Hepatocyte (in vitro differentiated cells): ENCODE results near the gene WNK4. TPM values are rescaled to one million over a fixed set of nuclear protein-coding genes. Genes with fewer than 3 reads are reported as not detected.

Experiments used
- DNase-seq: peaks from one replicate; pipeline ENCODE4 v3.0.0-alpha.2; 2016; ENCODE audit warnings: low spot score
- H2AFZ ChIP-seq: fragments of 200-600 bp; sonication (generic); 2 replicates; pipeline ENCODE4 v1.6.0; 2016; ENCODE audit warnings: antibody characterized with exemption, mild to moderate bottlenecking
- H3K27ac ChIP-seq: fragments of 200-600 bp; sonication (generic); 2 replicates; pipeline ENCODE4 v1.5.1; 2016; ENCODE audit warnings: mild to moderate bottlenecking
- H3K27me3 ChIP-seq: fragments of 200-600 bp; sonication (generic); 2 replicates; pipeline ENCODE4 v1.6.1; 2016
- H3K36me3 ChIP-seq: fragments of 200-600 bp; sonication (generic); replicated peaks from 2 replicates; pipeline ENCODE4 v1.5.1; 2016; ENCODE audit warnings: low read depth; ENCODE audit not compliant: insufficient read depth
- H3K4me1 ChIP-seq: fragments of 200-600 bp; sonication (generic); 2 replicates; pipeline ENCODE4 v1.5.1; 2016; ENCODE audit warnings: mild to moderate bottlenecking, moderate library complexity; ENCODE audit not compliant: insufficient read depth
- H3K4me2 ChIP-seq: fragments of 200-600 bp; sonication (generic); 2 replicates; pipeline ENCODE4 v1.6.0; 2016
- H3K4me3 ChIP-seq: fragments of 200-600 bp; sonication (generic); 2 replicates; pipeline ENCODE4 v1.5.1; 2016; ENCODE audit warnings: mild to moderate bottlenecking
- H3K79me2 ChIP-seq: fragments of 200-600 bp; sonication (generic); 2 replicates; pipeline ENCODE4 v1.6.0; 2017; ENCODE audit warnings: mild to moderate bottlenecking
- H3K9me2 ChIP-seq: fragments of 200-600 bp; sonication (generic); replicated peaks from 2 replicates; pipeline ENCODE4 v1.6.0; 2017; ENCODE audit warnings: mild to moderate bottlenecking; ENCODE audit not compliant: insufficient read depth
- H3K9me3 ChIP-seq: fragments of 200-600 bp; sonication (generic); 2 replicates; pipeline ENCODE4 v1.5.1; 2016; ENCODE audit warnings: low read depth, mild to moderate bottlenecking
- H4K20me1 ChIP-seq: fragments of 200-600 bp; sonication (generic); 2 replicates; pipeline ENCODE4 v1.6.0; 2016; ENCODE audit warnings: mild to moderate bottlenecking; ENCODE audit not compliant: insufficient read depth, poor library complexity, severe bottlenecking
- EZH2 ChIP-seq: fragments of 200-600 bp; sonication (generic); IDR thresholded peaks from 2 replicates; pipeline ENCODE4 v1.6.1; 2016; ENCODE audit warnings: antibody characterized with exemption, mild to moderate bottlenecking, borderline replicate concordance
- EZH2phosphoT487 ChIP-seq: fragments of 200-600 bp; sonication (generic); IDR thresholded peaks from one replicate; pipeline ENCODE4 v1.6.1; 2018; ENCODE audit warnings: antibody characterized with exemption, mild to moderate bottlenecking, low read depth, moderate library complexity; ENCODE audit not compliant: unreplicated experiment, severe bottlenecking
- WGBS: methylation state at CpG from one replicate; pipeline ENCODE4 v1.1.6; 2016; ENCODE audit warnings: low lambda C conversion rate; ENCODE audit errors: missing lambda C conversion rate; 5-methylcytosine and 5-hydroxymethylcytosine counted together
- polyA plus RNA-seq: library from polyadenylated mRNA; unstranded; fragments of >200 nt; fragmentation: Nextera tagmentation; extraction: Ambion mirVana; gene quantifications from 2 replicates; pipeline ENCODE4 v1.2.1, GENCODE V29; 2016
- total RNA-seq: library from RNA; depleted of rRNA; stranded (reverse); fragments of >200 nt; gene quantifications from 2 replicates; pipeline ENCODE4 v1.2.3, GENCODE V29; 2014
- TF ChIP-seq, protein P1 (sequence below): fragments of 200-600 bp; sonication (generic); IDR thresholded peaks from 2 replicates; pipeline ENCODE4 v1.5.1; 2016; ENCODE audit warnings: antibody characterized with exemption, mild to moderate bottlenecking; ENCODE audit not compliant: poor library complexity

WNK4 gene
- total and polyA plus RNA-seq, 2 experiments from 2014 or later, result 1.5 to 1.7 TPM

DNA sequence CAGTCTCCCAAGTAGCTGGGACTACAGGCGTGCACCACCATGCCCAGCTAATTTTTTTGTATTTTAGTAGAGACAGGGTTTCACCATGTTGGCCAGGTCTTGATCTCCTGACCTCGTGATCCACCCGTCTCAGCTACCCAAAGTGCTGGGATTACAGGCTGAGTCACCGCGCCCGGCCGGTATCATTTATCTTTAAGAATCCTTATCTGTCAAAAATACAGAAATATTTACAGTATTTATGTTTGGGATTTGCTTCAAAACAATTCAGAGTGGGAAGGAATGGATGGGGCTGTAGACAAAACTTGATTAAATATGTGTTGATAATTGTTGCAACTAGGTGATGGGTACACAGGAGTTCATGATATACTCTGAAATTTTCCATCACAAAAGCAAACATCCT, 40.8 kb downstream of the WNK4 start:
- Histone ChIP-seq H2AFZ (no peak overlapping the region), H3K4me1 (peaks cover 8% of the 10 kb centered on the region), H3K79me2 (peaks cover 38% of the 10 kb centered on the region), H3K36me3 (no peaks in the 10 kb centered on the region), H3K27ac (no peak overlapping the region), H4K20me1 (no peaks in the 10 kb centered on the region), H3K4me3 (no peak overlapping the region), H3K9me3 (no peaks in the 10 kb centered on the region), H3K9me2 (no peaks in the 10 kb centered on the region), H3K27me3 (no peaks in the 10 kb centered on the region), H3K4me2 (no peak overlapping the region)
- DNase-seq, result no peak
- TF ChIP-seq, protein P1, sequence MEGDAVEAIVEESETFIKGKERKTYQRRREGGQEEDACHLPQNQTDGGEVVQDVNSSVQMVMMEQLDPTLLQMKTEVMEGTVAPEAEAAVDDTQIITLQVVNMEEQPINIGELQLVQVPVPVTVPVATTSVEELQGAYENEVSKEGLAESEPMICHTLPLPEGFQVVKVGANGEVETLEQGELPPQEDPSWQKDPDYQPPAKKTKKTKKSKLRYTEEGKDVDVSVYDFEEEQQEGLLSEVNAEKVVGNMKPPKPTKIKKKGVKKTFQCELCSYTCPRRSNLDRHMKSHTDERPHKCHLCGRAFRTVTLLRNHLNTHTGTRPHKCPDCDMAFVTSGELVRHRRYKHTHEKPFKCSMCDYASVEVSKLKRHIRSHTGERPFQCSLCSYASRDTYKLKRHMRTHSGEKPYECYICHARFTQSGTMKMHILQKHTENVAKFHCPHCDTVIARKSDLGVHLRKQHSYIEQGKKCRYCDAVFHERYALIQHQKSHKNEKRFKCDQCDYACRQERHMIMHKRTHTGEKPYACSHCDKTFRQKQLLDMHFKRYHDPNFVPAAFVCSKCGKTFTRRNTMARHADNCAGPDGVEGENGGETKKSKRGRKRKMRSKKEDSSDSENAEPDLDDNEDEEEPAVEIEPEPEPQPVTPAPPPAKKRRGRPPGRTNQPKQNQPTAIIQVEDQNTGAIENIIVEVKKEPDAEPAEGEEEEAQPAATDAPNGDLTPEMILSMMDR, result no peak
- no peak for TF ChIP-seq EZH2phosphoT487
- no peak for TF ChIP-seq EZH2
- WGBS, result 81% methylated on average over 7 of the region's 7 CpGs

GRCh38 chr17:42827472-42827871, 47.1 kb downstream of the WNK4 start:
- Histone ChIP-seq H3K79me2 (peaks cover 17% of the 10 kb centered on the region), H3K4me3 (no peak overlapping the region), H3K36me3 (no peaks in the 10 kb centered on the region), H3K27ac (no peak overlapping the region), H3K4me1 (peaks cover 8% of the 10 kb centered on the region), H3K9me3 (no peaks in the 10 kb centered on the region), H3K9me2 (no peaks in the 10 kb centered on the region), H4K20me1 (no peaks in the 10 kb centered on the region), H3K27me3 (no peaks in the 10 kb centered on the region), H3K4me2 (no peak overlapping the region), H2AFZ (no peak overlapping the region)
- TF ChIP-seq EZH2 (no peak), EZH2phosphoT487 (no peak)
- TF ChIP-seq, protein P1, result no peak
- DNase-seq, result no peak
- 90% methylated on average over 1 of the region's 1 CpG for WGBS

GRCh38 chr17:42830971-42831370, 50.6 kb downstream of the WNK4 start:
- no peak overlapping the region for H3K4me2 ChIP-seq
- no peaks in the 10 kb centered on the region for H3K9me3 ChIP-seq
- no peak overlapping the region for H3K4me3 ChIP-seq
- H3K27me3 ChIP-seq, result no peaks in the 10 kb centered on the region
- H3K27ac ChIP-seq, result no peak overlapping the region
- no peaks in the 10 kb centered on the region for H4K20me1 ChIP-seq
- H2AFZ ChIP-seq, result no peak overlapping the region
- TF ChIP-seq EZH2phosphoT487 (no peak), EZH2 (no peak)
- TF ChIP-seq, protein P1, result no peak
- no peaks in the 10 kb centered on the region for H3K36me3 ChIP-seq
- no peaks in the 10 kb centered on the region for H3K9me2 ChIP-seq
- H3K79me2 ChIP-seq, result peaks cover 34% of the 10 kb centered on the region
- H3K4me1 ChIP-seq, result peaks cover 6% of the 10 kb centered on the region
- DNase-seq, result no peak
